NB4 (cell line): ENCODE measurements around the gene NTM.

ENCODE experiments used
- DNase-seq: peaks from one replicate; pipeline ENCODE4 v3.0.0; 2010; ENCODE audit warnings: low read depth
- H3K4me3 ChIP-seq: one replicate; pipeline ENCODE4 v1.5.1; 2011; ENCODE audit warnings: mild to moderate bottlenecking, low read depth, low read length, moderate library complexity
- MYC ChIP-seq: IDR thresholded peaks from 2 replicates; pipeline ENCODE4 v1.6.1; 2011; ENCODE audit warnings: low read depth, low read length
- POLR2A ChIP-seq: IDR thresholded peaks from 2 replicates; pipeline ENCODE4 v1.6.1; 2011; ENCODE audit warnings: mild to moderate bottlenecking; ENCODE audit not compliant: insufficient read length; ENCODE audit errors: extremely low read depth
- TF ChIP-seq, protein P1 (sequence below): IDR thresholded peaks from one replicate; pipeline ENCODE4 v1.5.1; 2012; ENCODE audit warnings: low read depth, low read length
- TF ChIP-seq, protein P2 (sequence below): IDR thresholded peaks from 2 replicates; pipeline ENCODE4 v1.6.1; 2011; ENCODE audit warnings: low read depth, low read length

Gene NTM

DNA sequence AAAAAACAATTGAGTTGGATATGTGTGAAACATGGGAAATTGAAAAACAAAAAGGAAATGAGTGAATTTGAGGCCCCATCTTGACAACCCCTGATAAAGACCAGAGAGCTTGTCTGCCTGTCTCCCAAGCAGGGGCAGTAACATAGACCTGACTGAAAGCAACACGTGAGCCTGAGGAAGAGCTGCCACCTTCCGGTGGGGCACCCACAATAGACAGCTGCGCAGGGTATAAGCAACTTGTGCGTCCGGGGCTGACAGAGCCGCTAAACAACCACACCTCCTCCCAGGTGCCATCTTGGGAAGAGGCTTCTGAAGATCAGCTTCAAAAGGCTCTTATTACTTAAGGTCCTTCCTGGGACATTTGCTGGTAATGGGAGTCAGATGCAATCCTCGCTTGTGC lies 166.8 kb downstream of the NTM start:
- TF ChIP-seq MYC (no peak), POLR2A (no peak)
- TF ChIP-seq, protein P1, sequence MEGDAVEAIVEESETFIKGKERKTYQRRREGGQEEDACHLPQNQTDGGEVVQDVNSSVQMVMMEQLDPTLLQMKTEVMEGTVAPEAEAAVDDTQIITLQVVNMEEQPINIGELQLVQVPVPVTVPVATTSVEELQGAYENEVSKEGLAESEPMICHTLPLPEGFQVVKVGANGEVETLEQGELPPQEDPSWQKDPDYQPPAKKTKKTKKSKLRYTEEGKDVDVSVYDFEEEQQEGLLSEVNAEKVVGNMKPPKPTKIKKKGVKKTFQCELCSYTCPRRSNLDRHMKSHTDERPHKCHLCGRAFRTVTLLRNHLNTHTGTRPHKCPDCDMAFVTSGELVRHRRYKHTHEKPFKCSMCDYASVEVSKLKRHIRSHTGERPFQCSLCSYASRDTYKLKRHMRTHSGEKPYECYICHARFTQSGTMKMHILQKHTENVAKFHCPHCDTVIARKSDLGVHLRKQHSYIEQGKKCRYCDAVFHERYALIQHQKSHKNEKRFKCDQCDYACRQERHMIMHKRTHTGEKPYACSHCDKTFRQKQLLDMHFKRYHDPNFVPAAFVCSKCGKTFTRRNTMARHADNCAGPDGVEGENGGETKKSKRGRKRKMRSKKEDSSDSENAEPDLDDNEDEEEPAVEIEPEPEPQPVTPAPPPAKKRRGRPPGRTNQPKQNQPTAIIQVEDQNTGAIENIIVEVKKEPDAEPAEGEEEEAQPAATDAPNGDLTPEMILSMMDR, result no peak
- TF ChIP-seq, protein P2, sequence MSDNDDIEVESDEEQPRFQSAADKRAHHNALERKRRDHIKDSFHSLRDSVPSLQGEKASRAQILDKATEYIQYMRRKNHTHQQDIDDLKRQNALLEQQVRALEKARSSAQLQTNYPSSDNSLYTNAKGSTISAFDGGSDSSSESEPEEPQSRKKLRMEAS, result no peak
- no peak overlapping the region for H3K4me3 ChIP-seq
- no peak for DNase-seq

DNA sequence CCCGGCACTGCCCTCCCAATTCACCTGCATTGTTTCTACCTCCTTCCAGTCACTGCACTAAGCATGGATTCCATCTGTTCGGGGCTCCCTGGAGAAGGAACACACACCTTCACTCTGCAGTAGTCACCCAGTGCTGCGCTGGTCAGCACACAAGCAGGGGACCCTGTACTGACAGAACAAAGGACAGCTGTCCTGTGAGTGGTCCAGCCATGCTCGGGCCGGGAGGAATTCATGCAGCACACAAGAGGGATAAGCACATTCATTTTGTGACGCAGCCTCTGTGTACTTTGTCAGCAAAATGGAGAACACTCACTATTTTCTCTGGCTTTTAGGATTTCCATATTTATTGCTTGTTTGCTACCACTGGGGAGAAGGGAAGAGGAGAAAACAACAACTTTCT lies 167.3 kb downstream of the NTM start:
- DNase-seq, result no peak
- no peak overlapping the region for H3K4me3 ChIP-seq
- TF ChIP-seq, protein P2, result no peak
- TF ChIP-seq MYC (no peak), POLR2A (no peak)

DNA sequence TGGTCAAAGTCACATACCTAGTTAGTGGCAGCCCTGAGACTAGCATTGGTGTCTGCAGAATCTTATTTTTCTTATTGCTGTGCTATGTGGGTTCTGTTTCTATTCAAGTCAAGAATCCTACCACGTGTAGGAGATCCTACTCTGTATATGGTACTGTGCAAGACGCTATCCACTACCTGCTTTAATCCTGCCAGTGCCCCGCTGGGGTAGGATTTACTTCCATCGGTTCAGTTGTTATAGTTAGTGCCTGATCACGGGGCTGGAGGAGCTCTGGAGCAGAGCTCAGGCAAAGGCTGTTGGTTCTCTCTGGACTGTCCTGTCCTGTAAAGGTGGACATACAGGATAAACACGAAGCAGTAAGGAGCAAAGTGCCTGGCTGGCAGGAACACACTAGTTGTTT lies 167.9 kb downstream of the NTM start:
- no peak for DNase-seq
- TF ChIP-seq, protein P2, result no peak
- TF ChIP-seq MYC (no peak), POLR2A (no peak)
- TF ChIP-seq, protein P1, result no peak
- no peak overlapping the region for H3K4me3 ChIP-seq

DNA sequence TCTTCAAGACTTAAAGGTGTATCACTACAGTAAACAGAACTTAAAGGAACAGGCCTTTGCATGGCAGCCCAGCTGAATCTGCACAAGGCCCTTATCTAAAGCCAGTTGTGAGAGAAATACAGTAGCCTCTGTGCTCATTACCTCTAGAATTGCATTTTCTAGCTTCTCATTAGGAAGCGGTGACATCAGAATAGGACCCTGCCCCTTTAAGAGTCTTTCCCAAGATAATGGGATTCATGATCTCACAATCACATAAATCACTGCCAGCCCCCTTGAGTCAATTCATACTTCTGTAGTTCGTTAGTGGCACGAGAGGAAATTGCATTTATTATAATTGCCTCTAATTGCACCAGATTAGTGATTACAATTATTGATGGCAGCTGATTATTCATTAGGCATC lies 170.3 kb downstream of the NTM start:
- DNase-seq, result no peak
- H3K4me3 ChIP-seq, result no peak overlapping the region
- no peak for TF ChIP-seq POLR2A
- TF ChIP-seq, protein P2, result no peak
- TF ChIP-seq, protein P1, result no peak
- TF ChIP-seq MYC, result no peak

DNA sequence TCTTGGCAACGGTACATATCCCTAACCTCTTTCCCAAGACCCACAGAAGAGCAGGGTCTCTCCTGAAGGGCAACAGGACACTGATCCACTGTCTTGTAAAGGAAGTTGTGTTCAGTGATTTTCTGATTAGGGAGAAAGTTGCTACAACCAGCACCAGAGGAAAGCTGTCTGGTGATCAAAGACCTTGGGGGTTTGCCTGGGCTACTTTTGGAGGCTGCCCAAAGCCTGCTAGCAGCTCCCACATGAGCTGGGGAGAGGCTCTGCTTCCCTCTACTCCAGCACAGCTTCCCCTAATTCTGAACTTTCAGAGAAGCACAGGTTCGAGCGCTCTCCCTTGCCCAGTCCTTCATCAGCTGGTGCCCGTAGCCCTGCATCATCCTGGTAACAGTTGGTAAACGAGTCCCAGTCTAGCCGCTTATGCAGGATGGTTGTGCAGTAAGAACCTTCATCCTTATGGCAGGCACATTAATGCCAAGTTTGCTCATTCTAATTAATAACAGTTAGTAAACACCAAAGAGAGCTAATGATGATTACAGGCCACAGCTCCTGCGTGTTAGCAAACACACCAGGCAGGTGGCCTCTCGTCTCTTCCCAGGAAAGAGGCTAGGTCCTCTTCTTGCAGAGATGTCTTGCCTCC lies 173.1 kb downstream of the NTM start:
- TF ChIP-seq, protein P1, result no peak
- DNase-seq, result no peak
- H3K4me3 ChIP-seq, result no peak overlapping the region

DNA sequence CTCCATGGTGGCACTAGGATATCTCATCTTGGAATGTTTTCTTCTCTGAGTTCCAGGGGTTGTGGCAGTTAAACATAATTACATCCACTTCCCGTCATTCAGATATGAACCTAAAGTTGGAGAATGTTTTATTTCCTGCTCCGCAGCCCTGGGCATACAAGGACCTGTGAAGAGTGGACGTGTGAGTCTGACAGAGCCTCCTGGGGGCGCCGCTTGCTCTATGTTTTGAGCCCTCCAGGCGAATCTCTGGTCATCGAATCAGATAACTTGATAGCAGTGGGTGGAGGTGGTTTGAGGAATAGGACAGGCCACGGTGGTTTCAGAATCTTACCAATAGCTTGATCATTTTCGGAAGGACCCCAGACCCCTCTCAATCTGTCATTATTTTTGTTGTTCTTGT lies 174.2 kb downstream of the NTM start:
- no peak for DNase-seq
- TF ChIP-seq, protein P1, result no peak
- TF ChIP-seq, protein P2, result no peak
- TF ChIP-seq MYC (no peak), POLR2A (no peak)
- H3K4me3 ChIP-seq, result no peak overlapping the region
